Lung (tissue), 12 donors: ENCODE measurements around the gene ANKRD40CL. TPM values are rescaled to one million over a fixed set of nuclear protein-coding genes. Genes with fewer than 3 reads are reported as not detected.

Experiments used
- ATAC-seq: fragments of 200-7000 bp; cut with Tn5 transposase; one replicate; pipeline ENCODE4 v1.9.1; 2020; ENCODE audit warnings: moderate number of reproducible peaks; ENCODE audit not compliant: insufficient read depth, low FRiP score
- DNase-seq, 3 donors: peaks; one replicate each; pipeline ENCODE4 v3.0.0-alpha.2; 2013 to 2017
- H3K27ac ChIP-seq, 2 donors: one replicate each; pipeline ENCODE4 v1.5.1; 2013; ENCODE audit warnings: mild to moderate bottlenecking in 2 of 2, moderate library complexity in 2 of 2, control low read depth in 1 of 2, inconsistent platforms in 1 of 2, low read depth in 1 of 2, low read length in 1 of 2
- H3K27me3 ChIP-seq, 3 donors: one replicate each; pipeline ENCODE4 v1.5.1; 2013; ENCODE audit warnings: low read length in 2 of 3; ENCODE audit not compliant: control insufficient read depth in 3 of 3, insufficient read depth in 3 of 3
- H3K36me3 ChIP-seq, 4 donors: one replicate each; pipeline ENCODE4 v1.5.1; 2013; ENCODE audit warnings: low read length in 4 of 4, mild to moderate bottlenecking in 1 of 4, moderate library complexity in 1 of 4; ENCODE audit not compliant: control insufficient read depth in 4 of 4, insufficient read depth in 4 of 4
- H3K4me1 ChIP-seq, 5 donors: one replicate each; pipeline ENCODE4 v1.5.1; 2013; ENCODE audit warnings: low read length in 5 of 5, mild to moderate bottlenecking in 2 of 5, moderate library complexity in 1 of 5; ENCODE audit not compliant: control insufficient read depth in 5 of 5, insufficient read depth in 5 of 5
- H3K4me3 ChIP-seq: one replicate; pipeline ENCODE4 v1.5.1; 2013; ENCODE audit warnings: mild to moderate bottlenecking, control low read depth, moderate library complexity
- H3K9ac ChIP-seq, 2 donors: one replicate each; pipeline ENCODE4 v1.5.1; 2013; ENCODE audit warnings: low read length in 2 of 2, control low read depth in 1 of 2; ENCODE audit not compliant: insufficient read depth in 1 of 2
- H3K9me3 ChIP-seq, 4 donors: one replicate each; pipeline ENCODE4 v1.5.1; 2013; ENCODE audit warnings: low read length in 3 of 4, mild to moderate bottlenecking in 1 of 4, moderate library complexity in 1 of 4; ENCODE audit not compliant: control insufficient read depth in 4 of 4, insufficient read depth in 3 of 4
- WGBS, 2 donors: extraction: QIAGEN DNeasy Blood & Tissue Kit; methylation state at CpG; one replicate each; pipeline ENCODE4 v1.1.7; 2013; 5-methylcytosine and 5-hydroxymethylcytosine counted together
- polyA plus RNA-seq, 2 donors: library from polyadenylated mRNA; stranded (reverse); fragments of 200-250 nt; gene quantifications; one replicate each; pipeline ENCODE4 v1.2.1, GENCODE V29; 2013
- total RNA-seq, 2 donors: library from RNA; depleted of rRNA in 1 of 2; stranded (reverse); fragments of >200 nt in 1 of 2; gene quantifications; one replicate each; pipeline ENCODE4 v1.2.1, GENCODE V29; 2014 to 2021
- TF ChIP-seq, protein P1 (sequence below): IDR thresholded peaks from 2 replicates; pipeline ENCODE4 v1.5.1; 2012; ENCODE audit warnings: mild to moderate bottlenecking; ENCODE audit errors: control extremely low read depth, extremely low read depth
- donor health status: control.
- donor health status: control.
- donor health status: Bipolar disorder and iron deficiency.
- donor health status: healthy.
- donor health status: DM: yes; HTN: yes; CAD: no.

The ANKRD40CL gene
- total and polyA plus RNA-seq, 4 donors: not detected

DNA sequence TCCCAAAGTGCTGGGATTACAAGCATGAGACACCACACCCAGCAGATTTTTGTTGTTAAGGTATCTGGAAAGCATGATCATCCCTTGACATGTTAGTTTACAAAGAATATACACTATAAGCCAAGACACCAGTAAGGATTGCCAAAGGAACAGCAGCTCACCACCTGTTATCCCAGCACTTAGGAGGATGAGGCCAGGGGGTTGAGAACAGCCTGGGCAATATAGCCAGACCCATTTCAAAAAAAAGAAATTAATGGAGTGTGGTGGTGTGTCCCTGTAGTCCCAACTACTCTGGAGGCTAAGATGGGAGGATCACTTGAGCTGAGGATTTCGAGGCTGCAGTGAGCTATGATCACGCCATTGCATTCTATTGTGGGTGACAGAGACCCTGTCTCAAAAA lies 5.1 kb downstream of the ANKRD40CL start:
- TF ChIP-seq, protein P1, sequence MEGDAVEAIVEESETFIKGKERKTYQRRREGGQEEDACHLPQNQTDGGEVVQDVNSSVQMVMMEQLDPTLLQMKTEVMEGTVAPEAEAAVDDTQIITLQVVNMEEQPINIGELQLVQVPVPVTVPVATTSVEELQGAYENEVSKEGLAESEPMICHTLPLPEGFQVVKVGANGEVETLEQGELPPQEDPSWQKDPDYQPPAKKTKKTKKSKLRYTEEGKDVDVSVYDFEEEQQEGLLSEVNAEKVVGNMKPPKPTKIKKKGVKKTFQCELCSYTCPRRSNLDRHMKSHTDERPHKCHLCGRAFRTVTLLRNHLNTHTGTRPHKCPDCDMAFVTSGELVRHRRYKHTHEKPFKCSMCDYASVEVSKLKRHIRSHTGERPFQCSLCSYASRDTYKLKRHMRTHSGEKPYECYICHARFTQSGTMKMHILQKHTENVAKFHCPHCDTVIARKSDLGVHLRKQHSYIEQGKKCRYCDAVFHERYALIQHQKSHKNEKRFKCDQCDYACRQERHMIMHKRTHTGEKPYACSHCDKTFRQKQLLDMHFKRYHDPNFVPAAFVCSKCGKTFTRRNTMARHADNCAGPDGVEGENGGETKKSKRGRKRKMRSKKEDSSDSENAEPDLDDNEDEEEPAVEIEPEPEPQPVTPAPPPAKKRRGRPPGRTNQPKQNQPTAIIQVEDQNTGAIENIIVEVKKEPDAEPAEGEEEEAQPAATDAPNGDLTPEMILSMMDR: no peak
- Histone ChIP-seq H3K27ac (no peak overlapping the region), H3K27me3 (no peaks in the 10 kb centered on the region), H3K9ac (no peak overlapping the region), H3K36me3 (no peaks in the 10 kb centered on the region), H3K4me3 (no peak overlapping the region), H3K4me1 (peaks cover 0 to 19% (median 5%) of the 10 kb centered on the region in 5 donors), H3K9me3 (no peaks in the 10 kb centered on the region)
- DNase-seq (no peak), ATAC-seq (no peak)
- 96 to 98% methylated on average over 2 of the region's 2 CpGs for WGBS, 2 donors

GRCh38 chr17:50758989-50759544 lies 8.3 kb downstream of the ANKRD40CL start:
- no peaks in the 10 kb centered on the region for H3K9me3 ChIP-seq
- WGBS, 2 donors: 68 to 74% methylated on average over 9 of the region's 9 CpGs
- no peak overlapping the region for H3K27ac ChIP-seq
- no peak overlapping the region for H3K4me3 ChIP-seq
- peaks cover 0 to 9% (median 2%) of the 10 kb centered on the region in 5 donors for H3K4me1 ChIP-seq
- no peak overlapping the region for H3K9ac ChIP-seq
- no peak for ATAC-seq
- no peaks in the 10 kb centered on the region for H3K27me3 ChIP-seq
- DNase-seq: no peak
- TF ChIP-seq, protein P1: no peak
- peaks cover 0 to 5% (median 2%) of the 10 kb centered on the region in 4 donors for H3K36me3 ChIP-seq

GRCh38 chr17:50758524-50758923 lies 8.8 kb downstream of the ANKRD40CL start:
- Histone ChIP-seq H3K4me3 (no peak overlapping the region), H3K9me3 (no peaks in the 10 kb centered on the region), H3K27me3 (no peaks in the 10 kb centered on the region), H3K27ac (no peak overlapping the region), H3K36me3 (peaks cover 0 to 10% (median 4%) of the 10 kb centered on the region in 4 donors), H3K9ac (no peak overlapping the region), H3K4me1 (peaks cover 0 to 3% (median 0%) of the 10 kb centered on the region in 5 donors)
- TF ChIP-seq, protein P1: no peak
- no peak for DNase-seq
- WGBS, 2 donors: 63 to 75% methylated on average over 5 of the region's 5 CpGs
- ATAC-seq: no peak

- H3K4me1 ChIP-seq: no peaks in the 10 kb centered on the region
- no peak overlapping the region for H3K27ac ChIP-seq
- ATAC-seq (no peak), DNase-seq (no peak)
- no peaks in the 10 kb centered on the region for H3K9me3 ChIP-seq
- H3K27me3 ChIP-seq: no peaks in the 10 kb centered on the region
- TF ChIP-seq, protein P1: no peak
- H3K4me3 ChIP-seq: no peak overlapping the region
- WGBS, 2 donors: 62 to 81% methylated on average over 2 of the region's 2 CpGs
- H3K36me3 ChIP-seq: peaks cover 6 to 34% (median 28%) of the 10 kb centered on the region in 4 donors
- no peak overlapping the region for H3K9ac ChIP-seq
Observed at GRCh38 chr17:50754521-50754920, 12.8 kb downstream of the ANKRD40CL start.
